Measurements from ENCODE around the gene MAD1L1. TPM values are rescaled to one million over a fixed set of nuclear protein-coding genes. Genes with fewer than 3 reads are reported as not detected.
A peak's percentile ranks its signal among the peaks of the same experiment; 100 is the strongest.

Gene MAD1L1
- total RNA-seq, 1 donor from 2014 or later, result 48.4 TPM

GRCh38 chr7:2192831-2193534 is 39.8 kb downstream of the MAD1L1 start:
- peak; percentile 80 for DNase-seq

DNA sequence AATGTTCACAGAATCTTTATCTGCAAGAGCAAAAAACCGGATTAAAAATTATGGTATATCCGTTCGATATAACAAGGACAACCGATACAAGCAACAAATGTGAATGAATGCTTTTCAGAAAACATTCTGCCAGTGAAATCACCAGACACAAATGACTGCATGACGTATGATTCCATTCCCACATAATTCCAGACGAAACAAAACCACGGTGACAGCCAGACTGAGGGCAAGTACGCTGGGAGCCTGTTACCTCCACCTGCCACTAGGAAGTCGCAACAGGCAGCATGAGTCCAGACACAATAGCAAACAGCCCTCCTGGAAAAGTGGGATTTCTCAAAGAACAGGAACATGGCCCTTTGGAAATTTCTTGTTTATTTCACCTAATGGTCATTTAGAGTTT is 41.7 kb downstream of the MAD1L1 start:
- H3K27me3 ChIP-seq, result no peaks in the 10 kb centered on the region
- no peaks in the 10 kb centered on the region for H3K4me1 ChIP-seq
- H3K36me3 ChIP-seq, result no peaks in the 10 kb centered on the region
- DNase-seq (no peak), ATAC-seq (no peak)
- TF ChIP-seq, protein P1, sequence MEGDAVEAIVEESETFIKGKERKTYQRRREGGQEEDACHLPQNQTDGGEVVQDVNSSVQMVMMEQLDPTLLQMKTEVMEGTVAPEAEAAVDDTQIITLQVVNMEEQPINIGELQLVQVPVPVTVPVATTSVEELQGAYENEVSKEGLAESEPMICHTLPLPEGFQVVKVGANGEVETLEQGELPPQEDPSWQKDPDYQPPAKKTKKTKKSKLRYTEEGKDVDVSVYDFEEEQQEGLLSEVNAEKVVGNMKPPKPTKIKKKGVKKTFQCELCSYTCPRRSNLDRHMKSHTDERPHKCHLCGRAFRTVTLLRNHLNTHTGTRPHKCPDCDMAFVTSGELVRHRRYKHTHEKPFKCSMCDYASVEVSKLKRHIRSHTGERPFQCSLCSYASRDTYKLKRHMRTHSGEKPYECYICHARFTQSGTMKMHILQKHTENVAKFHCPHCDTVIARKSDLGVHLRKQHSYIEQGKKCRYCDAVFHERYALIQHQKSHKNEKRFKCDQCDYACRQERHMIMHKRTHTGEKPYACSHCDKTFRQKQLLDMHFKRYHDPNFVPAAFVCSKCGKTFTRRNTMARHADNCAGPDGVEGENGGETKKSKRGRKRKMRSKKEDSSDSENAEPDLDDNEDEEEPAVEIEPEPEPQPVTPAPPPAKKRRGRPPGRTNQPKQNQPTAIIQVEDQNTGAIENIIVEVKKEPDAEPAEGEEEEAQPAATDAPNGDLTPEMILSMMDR (IDR thresholded peaks at IDR 0.05), result no peak
- intact Hi-C loops (cut with DNase I), result no loop called here
- no peak overlapping the region for H3K4me3 ChIP-seq
- H3K9me3 ChIP-seq, result no peaks in the 10 kb centered on the region
- H3K27ac ChIP-seq, result no peak overlapping the region

More at GRCh38 chr7:2192831-2193534, 39.8 kb downstream of the MAD1L1 start:
- H3K9me3 ChIP-seq, result no peaks in the 10 kb centered on the region
- no peaks in the 10 kb centered on the region for H3K36me3 ChIP-seq
- peak; percentile 75 for ATAC-seq
- H3K4me1 ChIP-seq, result no peaks in the 10 kb centered on the region
- no peak overlapping the region for H3K4me3 ChIP-seq
- H3K27ac ChIP-seq, result no peak overlapping the region
- TF ChIP-seq, protein P1 (IDR thresholded peaks at IDR 0.05), result no peak
- intact Hi-C loops (cut with DNase I), result no loop called here
- H3K27me3 ChIP-seq, result no peaks in the 10 kb centered on the region

- intact Hi-C loops (cut with DNase I), result no loop called here
- H3K36me3 ChIP-seq, result no peaks in the 10 kb centered on the region
- ATAC-seq (no peak), DNase-seq (no peak)
- TF ChIP-seq, protein P1 (IDR thresholded peaks at IDR 0.05), result no peak
- no peaks in the 10 kb centered on the region for H3K9me3 ChIP-seq
- H3K27me3 ChIP-seq, result no peaks in the 10 kb centered on the region
- no peaks in the 10 kb centered on the region for H3K4me1 ChIP-seq
- H3K4me3 ChIP-seq, result no peak overlapping the region
- H3K27ac ChIP-seq, result no peak overlapping the region
Measured at GRCh38 chr7:2190531-2190930, 42.2 kb downstream of the MAD1L1 start.

GRCh38 chr7:2186166-2186565 is 46.6 kb downstream of the MAD1L1 start:
- no peaks in the 10 kb centered on the region for H3K36me3 ChIP-seq
- no peak overlapping the region for H3K27ac ChIP-seq
- H3K27me3 ChIP-seq, result no peaks in the 10 kb centered on the region
- intact Hi-C loops (cut with DNase I), result no loop called here
- DNase-seq (no peak), ATAC-seq (no peak)
- H3K4me1 ChIP-seq, result no peaks in the 10 kb centered on the region
- H3K9me3 ChIP-seq, result no peaks in the 10 kb centered on the region
- H3K4me3 ChIP-seq, result no peak overlapping the region
- TF ChIP-seq, protein P1 (IDR thresholded peaks at IDR 0.05), result no peak

GRCh38 chr7:2185715-2186114 is 47.0 kb downstream of the MAD1L1 start:
- Histone ChIP-seq H3K4me1 (no peaks in the 10 kb centered on the region), H3K4me3 (no peak overlapping the region), H3K27me3 (no peaks in the 10 kb centered on the region), H3K27ac (no peak overlapping the region), H3K36me3 (peaks cover 1% of the 10 kb centered on the region), H3K9me3 (no peaks in the 10 kb centered on the region)
- no peak for DNase-seq
- intact Hi-C loops (cut with DNase I), result no loop called here
- no peak for ATAC-seq
- TF ChIP-seq, protein P1 (IDR thresholded peaks at IDR 0.05), result no peak

All from upper lobe of right lung (tissue), 1 donor.